ENCODE data around the gene ANTXR2. TPM values are rescaled to one million over a fixed set of nuclear protein-coding genes. Genes with fewer than 3 reads are reported as not detected.

Gene ANTXR2
- total RNA-seq, 2 experiments from 2014 or later = 20.8 to 27.6 TPM

- Mint-ChIP-seq H3K4me1 (no peaks in the 10 kb centered on the region), H3K9me3 (peaks cover 2% of the 10 kb centered on the region), H3K27ac (no peak overlapping the region), H3K36me3 (no peaks in the 10 kb centered on the region), H3K27me3 (no peaks in the 10 kb centered on the region), H3K4me3 (no peak overlapping the region)
- DNase-seq (no peak), ATAC-seq (ENCODE audit: low read depth) (no peak)
- POLR2A ChIA-PET = no interaction called here
These were observed 187.0 kb downstream of the ANTXR2 start for GRCh38 chr4:79886021-79886420.

- Mint-ChIP-seq H3K36me3 (no peaks in the 10 kb centered on the region), H3K4me1 (no peaks in the 10 kb centered on the region), H3K4me3 (no peak overlapping the region), H3K27ac (no peak overlapping the region), H3K27me3 (no peaks in the 10 kb centered on the region), H3K9me3 (peaks cover 2% of the 10 kb centered on the region)
- DNase-seq = no peak
- ATAC-seq (ENCODE audit: low read depth) = no peak
- POLR2A ChIA-PET = no interaction called here
These were observed 189.7 kb downstream of the ANTXR2 start for GRCh38 chr4:79883290-79883689.

- Mint-ChIP-seq H3K4me3 (no peak overlapping the region), H3K27me3 (no peaks in the 10 kb centered on the region), H3K9me3 (peaks cover 3% of the 10 kb centered on the region), H3K4me1 (no peaks in the 10 kb centered on the region), H3K36me3 (no peaks in the 10 kb centered on the region), H3K27ac (no peak overlapping the region)
- ATAC-seq (ENCODE audit: low read depth) = no peak
- DNase-seq = no peak
- POLR2A ChIA-PET = no interaction called here
These were observed 190.2 kb downstream of the ANTXR2 start for GRCh38 chr4:79882806-79883205.

GRCh38 chr4:79881407-79881806 is 191.6 kb downstream of the ANTXR2 start:
- DNase-seq = no peak
- ATAC-seq (ENCODE audit: low read depth) = no peak
- H3K27me3 Mint-ChIP-seq = no peaks in the 10 kb centered on the region
- POLR2A ChIA-PET = no interaction called here
- H3K9me3 Mint-ChIP-seq = peaks cover 3% of the 10 kb centered on the region
- no peaks in the 10 kb centered on the region for H3K4me1 Mint-ChIP-seq
- H3K27ac Mint-ChIP-seq = no peak overlapping the region
- H3K4me3 Mint-ChIP-seq = no peak overlapping the region
- H3K36me3 Mint-ChIP-seq = no peaks in the 10 kb centered on the region

- no peak overlapping the region for H3K4me3 Mint-ChIP-seq
- DNase-seq = no peak
- POLR2A ChIA-PET = no interaction called here
- H3K9me3 Mint-ChIP-seq = peaks cover 3% of the 10 kb centered on the region
- H3K4me1 Mint-ChIP-seq = no peaks in the 10 kb centered on the region
- H3K27ac Mint-ChIP-seq = no peak overlapping the region
- ATAC-seq (ENCODE audit: low read depth) = no peak
- no peaks in the 10 kb centered on the region for H3K36me3 Mint-ChIP-seq
- H3K27me3 Mint-ChIP-seq = no peaks in the 10 kb centered on the region
These were observed 195.5 kb downstream of the ANTXR2 start for GRCh38 chr4:79877511-79877910.

- Mint-ChIP-seq H3K9me3 (peaks cover 3% of the 10 kb centered on the region), H3K36me3 (no peaks in the 10 kb centered on the region), H3K27ac (no peak overlapping the region), H3K27me3 (peaks cover 4% of the 10 kb centered on the region), H3K4me1 (no peaks in the 10 kb centered on the region), H3K4me3 (no peak overlapping the region)
- POLR2A ChIA-PET = no interaction called here
- ATAC-seq (ENCODE audit: low read depth) (no peak), DNase-seq (no peak)
These were observed 197.6 kb downstream of the ANTXR2 start for GRCh38 chr4:79875344-79875899.

GRCh38 chr4:79874197-79874596 is 198.8 kb downstream of the ANTXR2 start:
- DNase-seq = no peak
- POLR2A ChIA-PET = no interaction called here
- no peaks in the 10 kb centered on the region for H3K4me1 Mint-ChIP-seq
- H3K36me3 Mint-ChIP-seq = no peaks in the 10 kb centered on the region
- peaks cover 4% of the 10 kb centered on the region for H3K27me3 Mint-ChIP-seq
- no peak overlapping the region for H3K4me3 Mint-ChIP-seq
- H3K9me3 Mint-ChIP-seq = peaks cover 3% of the 10 kb centered on the region
- no peak overlapping the region for H3K27ac Mint-ChIP-seq
- no peak for ATAC-seq (ENCODE audit: low read depth)

- no peak overlapping the region for H3K4me3 Mint-ChIP-seq
- no peaks in the 10 kb centered on the region for H3K9me3 Mint-ChIP-seq
- H3K4me1 Mint-ChIP-seq = no peaks in the 10 kb centered on the region
- no peaks in the 10 kb centered on the region for H3K36me3 Mint-ChIP-seq
- DNase-seq (no peak), ATAC-seq (ENCODE audit: low read depth) (no peak)
- peaks cover 10% of the 10 kb centered on the region for H3K27me3 Mint-ChIP-seq
- POLR2A ChIA-PET = no interaction called here
- H3K27ac Mint-ChIP-seq = no peak overlapping the region
These were observed 200.3 kb downstream of the ANTXR2 start for GRCh38 chr4:79872738-79873137.

GRCh38 chr4:79871961-79872360 is 201.1 kb downstream of the ANTXR2 start:
- ATAC-seq (ENCODE audit: low read depth) (no peak), DNase-seq (no peak)
- Mint-ChIP-seq H3K4me1 (no peaks in the 10 kb centered on the region), H3K4me3 (no peak overlapping the region), H3K9me3 (no peaks in the 10 kb centered on the region), H3K27ac (no peak overlapping the region), H3K36me3 (no peaks in the 10 kb centered on the region), H3K27me3 (peaks cover 10% of the 10 kb centered on the region)
- POLR2A ChIA-PET = no interaction called here

- Mint-ChIP-seq H3K27ac (no peak overlapping the region), H3K27me3 (peaks cover 10% of the 10 kb centered on the region), H3K4me1 (no peaks in the 10 kb centered on the region), H3K36me3 (no peaks in the 10 kb centered on the region), H3K4me3 (no peak overlapping the region), H3K9me3 (no peaks in the 10 kb centered on the region)
- POLR2A ChIA-PET = no interaction called here
- DNase-seq = no peak
- ATAC-seq (ENCODE audit: low read depth) = no peak
These were observed 203.3 kb downstream of the ANTXR2 start for GRCh38 chr4:79869597-79870237.

GRCh38 chr4:79865201-79865597 is 207.8 kb downstream of the ANTXR2 start:
- no peak overlapping the region for H3K27ac Mint-ChIP-seq
- no peak for ATAC-seq (ENCODE audit: low read depth)
- no peaks in the 10 kb centered on the region for H3K36me3 Mint-ChIP-seq
- DNase-seq = no peak
- no peak overlapping the region for H3K4me3 Mint-ChIP-seq
- H3K9me3 Mint-ChIP-seq = no peaks in the 10 kb centered on the region
- POLR2A ChIA-PET = no interaction called here
- no peaks in the 10 kb centered on the region for H3K4me1 Mint-ChIP-seq
- peaks cover 12% of the 10 kb centered on the region for H3K27me3 Mint-ChIP-seq

GRCh38 chr4:79864500-79865200 is 208.4 kb downstream of the ANTXR2 start:
- DNase-seq (no peak), ATAC-seq (ENCODE audit: low read depth) (no peak)
- no peaks in the 10 kb centered on the region for H3K36me3 Mint-ChIP-seq
- H3K27ac Mint-ChIP-seq = no peak overlapping the region
- no peaks in the 10 kb centered on the region for H3K4me1 Mint-ChIP-seq
- H3K4me3 Mint-ChIP-seq = no peak overlapping the region
- POLR2A ChIA-PET = no interaction called here
- H3K27me3 Mint-ChIP-seq = peaks cover 12% of the 10 kb centered on the region
- H3K9me3 Mint-ChIP-seq = no peaks in the 10 kb centered on the region

GRCh38 chr4:79863333-79863732 is 209.7 kb downstream of the ANTXR2 start:
- no peak for DNase-seq
- POLR2A ChIA-PET = no interaction called here
- H3K4me1 Mint-ChIP-seq = no peaks in the 10 kb centered on the region
- H3K9me3 Mint-ChIP-seq = no peaks in the 10 kb centered on the region
- ATAC-seq (ENCODE audit: low read depth) = no peak
- no peaks in the 10 kb centered on the region for H3K36me3 Mint-ChIP-seq
- H3K4me3 Mint-ChIP-seq = no peak overlapping the region
- H3K27me3 Mint-ChIP-seq = peaks cover 7% of the 10 kb centered on the region
- no peak overlapping the region for H3K27ac Mint-ChIP-seq

- no peak for DNase-seq
- no peaks in the 10 kb centered on the region for H3K36me3 Mint-ChIP-seq
- no peak overlapping the region for H3K27ac Mint-ChIP-seq
- no peaks in the 10 kb centered on the region for H3K9me3 Mint-ChIP-seq
- no peak for ATAC-seq (ENCODE audit: low read depth)
- no peaks in the 10 kb centered on the region for H3K4me1 Mint-ChIP-seq
- POLR2A ChIA-PET = no interaction called here
- peaks cover 7% of the 10 kb centered on the region for H3K27me3 Mint-ChIP-seq
- no peak overlapping the region for H3K4me3 Mint-ChIP-seq
These were observed 210.2 kb downstream of the ANTXR2 start for GRCh38 chr4:79862821-79863220.

Data from activated naive CD8-positive, alpha-beta T cell treated with anti-CD3 and anti-CD28 coated beads, Interleukin-2, amount 10 ng/mL, durations not matched to agents 7 days and 5 days (primary cell).